IMR-90 (cell line): Measurements from ENCODE around the gene FLT4. TPM values are rescaled to one million over a fixed set of nuclear protein-coding genes. Genes with fewer than 3 reads are reported as not detected.
"Not testable (repeated sequence)": the region's sequence is repeated elsewhere in the genome, so short reads cannot be mapped to it uniquely, and the experiment has no call there.

Experiments
- ATAC-seq: fragments of 200-7000 bp; cut with Tn5 transposase; 2 replicates; pipeline ENCODE4 v1.9.1; 2020; ENCODE audit warnings: low read depth, mild to moderate bottlenecking, moderate library complexity
- BruUV-seq: library from RNA; stranded (reverse); fragments of 400-500 nt; replicated peaks from 2 replicates; lab custom pipeline; 2021; lab: Mats Ljungman, UMichigan
- CTCF ChIA-PET: fragments of 300-600 bp; formaldehyde crosslinking; extraction: SDS; loops from one replicate; lab custom pipeline; 2021; ENCODE audit warnings: antibody characterized with exemption; lab: Yijun Ruan, JAX
- POLR2A ChIA-PET: fragments of 300-600 bp; sonication (Branson Sonifier 250); formaldehyde crosslinking; loops from one replicate; lab custom pipeline; 2022; ENCODE audit warnings: antibody characterized with exemption; ENCODE audit not compliant: unreplicated experiment; lab: Charles Lee
- DNase-seq: peaks from one replicate; pipeline ENCODE4 v3.0.0; 2013
- H2AFZ ChIP-seq: replicated peaks from 2 replicates; pipeline ENCODE3; 2013; ENCODE audit warnings: low read length, mild to moderate bottlenecking; ENCODE audit not compliant: poor library complexity
- H2AK5ac ChIP-seq: 2 replicates; pipeline ENCODE4 v1.6.1; 2013; ENCODE audit warnings: low read depth, low read length, inconsistent platforms
- H2AK9ac ChIP-seq: replicated peaks from 2 replicates; pipeline ENCODE3; 2013; ENCODE audit warnings: mild to moderate bottlenecking, low read depth, low read length, moderate library complexity; ENCODE audit not compliant: poor library complexity
- H2BK120ac ChIP-seq: 2 replicates; pipeline ENCODE4 v1.6.1; 2013; ENCODE audit warnings: low read depth, low read length, inconsistent platforms
- H2BK15ac ChIP-seq: 3 replicates; pipeline ENCODE4 v1.6.1; 2013; ENCODE audit warnings: low read depth, low read length, inconsistent platforms
- H2BK20ac ChIP-seq: 2 replicates; pipeline ENCODE4 v1.6.1; 2013; ENCODE audit warnings: low read depth, mild to moderate bottlenecking, inconsistent platforms, low read length, moderate library complexity
- H2BK5ac ChIP-seq: 2 replicates; pipeline ENCODE4 v1.6.1; 2013; ENCODE audit warnings: mild to moderate bottlenecking, low read depth, low read length, inconsistent platforms; ENCODE audit not compliant: poor library complexity, severe bottlenecking
- H3K14ac ChIP-seq: replicated peaks from 2 replicates; pipeline ENCODE4 v1.6.1; 2013; ENCODE audit warnings: low read depth, low read length, inconsistent platforms
- H3K18ac ChIP-seq: 2 replicates; pipeline ENCODE4 v1.6.1; 2013; ENCODE audit warnings: low read depth, low read length, control low read depth
- H3K23ac ChIP-seq: 2 replicates; pipeline ENCODE4 v1.6.1; 2013; ENCODE audit warnings: low read depth, low read length, inconsistent platforms
- H3K27ac ChIP-seq: 2 replicates; pipeline ENCODE4 v1.5.1; 2013; ENCODE audit warnings: mild to moderate bottlenecking, control low read depth, low read length; ENCODE audit not compliant: insufficient read depth
- H3K27me3 ChIP-seq: 2 replicates; pipeline ENCODE4 v1.6.1; 2013; ENCODE audit warnings: low read length; ENCODE audit not compliant: control insufficient read depth, insufficient read depth
- H3K36me3 ChIP-seq: 2 replicates; pipeline ENCODE4 v1.6.1; 2013; ENCODE audit warnings: low read length, mixed read lengths; ENCODE audit not compliant: control insufficient read depth, insufficient read depth
- H3K4ac ChIP-seq: 2 replicates; pipeline ENCODE4 v1.6.1; 2013; ENCODE audit warnings: low read depth, low read length, inconsistent platforms
- H3K4me1 ChIP-seq: 2 replicates; pipeline ENCODE4 v1.6.1; 2013; ENCODE audit warnings: low read length, mixed read lengths; ENCODE audit not compliant: control insufficient read depth, insufficient read depth
- H3K4me2 ChIP-seq: 2 replicates; pipeline ENCODE4 v1.6.1; 2013; ENCODE audit warnings: low read depth, mild to moderate bottlenecking, control low read depth, low read length, moderate library complexity
- H3K4me3 ChIP-seq: 2 replicates; pipeline ENCODE4 v1.5.1; 2013; ENCODE audit warnings: low read depth, mild to moderate bottlenecking, control low read depth, low read length, moderate library complexity; ENCODE audit not compliant: insufficient read depth
- H3K56ac ChIP-seq: 2 replicates; pipeline ENCODE4 v1.6.1; 2013; ENCODE audit warnings: low read length, inconsistent platforms; ENCODE audit not compliant: insufficient read depth; ENCODE audit errors: extremely low read depth
- H3K79me1 ChIP-seq, 2 experiments: 2 replicates each; pipeline ENCODE4 v1.6.1; 2013; ENCODE audit warnings: low read length in 2 of 2, inconsistent platforms in 1 of 2, low read depth in 1 of 2
- H3K9ac ChIP-seq: 2 replicates; pipeline ENCODE4 v1.6.1; 2013; ENCODE audit warnings: low read depth, low read length, control low read depth
- H3K9me1 ChIP-seq: 2 replicates; pipeline ENCODE4 v1.6.1; 2013; ENCODE audit warnings: low read length, inconsistent platforms; ENCODE audit not compliant: insufficient read depth
- H3K9me3 ChIP-seq: 2 replicates; pipeline ENCODE4 v1.6.1; 2013; ENCODE audit warnings: low read length; ENCODE audit not compliant: control insufficient read depth, insufficient read depth
- H4K20me1 ChIP-seq: 2 replicates; pipeline ENCODE4 v1.6.1; 2013; ENCODE audit warnings: low read length, inconsistent platforms; ENCODE audit not compliant: insufficient read depth
- H4K5ac ChIP-seq: 2 replicates; pipeline ENCODE4 v1.6.1; 2013; ENCODE audit warnings: mild to moderate bottlenecking, low read depth, low read length, control low read depth
- H4K8ac ChIP-seq, 2 experiments: 2 replicates each; pipeline ENCODE4 v1.6.1; 2013; ENCODE audit warnings: low read depth in 2 of 2, low read length in 2 of 2, control low read depth in 1 of 2, inconsistent platforms in 1 of 2
- H4K91ac ChIP-seq: 2 replicates; pipeline ENCODE4 v1.6.1; 2013; ENCODE audit warnings: low read depth, low read length, inconsistent platforms; ENCODE audit not compliant: insufficient read depth
- BHLHE40 ChIP-seq: fragments of 150-350 bp; IDR thresholded peaks from 2 replicates; pipeline ENCODE4 v1.6.1; 2016; ENCODE audit warnings: mild to moderate bottlenecking, low read depth, low read length
- NFE2L2 ChIP-seq: fragments of 150-350 bp; IDR thresholded peaks from 2 replicates; pipeline ENCODE4 v1.6.1; 2016; ENCODE audit warnings: low read depth, mild to moderate bottlenecking, low read length
- RAD21 ChIP-seq: IDR thresholded peaks from 2 replicates; pipeline ENCODE4 v1.6.1; 2012; ENCODE audit warnings: low read length, improper control_type of control experiment
- RFX5 ChIP-seq: IDR thresholded peaks from 2 replicates; pipeline ENCODE4 v1.8.0; 2012; ENCODE audit warnings: low read depth, mild to moderate bottlenecking, low read length, moderate library complexity
- WGBS, 2 experiments: methylation state at CpG; one replicate each; pipeline versions ENCODE4 v1.1.5 to v1.1.7; 2013; ENCODE audit warnings: missing lambda C conversion rate in 2 of 2; ENCODE audit not compliant: insufficient read length in 1 of 2; ENCODE audit errors: extremely low coverage in 2 of 2; 5-methylcytosine and 5-hydroxymethylcytosine counted together
- dilution Hi-C: fragments of 300-500 bp; cut with HindIII; formaldehyde crosslinking; loops from one replicate; pipeline ENCODE4 v1.14.3; 2018; ENCODE audit warnings: low sequenced_read_pairs; ENCODE audit not compliant: unreplicated experiment
- in situ Hi-C: fragments of 300-500 bp; cut with MboI; formaldehyde crosslinking; loops from 3 replicates; pipeline ENCODE4 v1.14.3; 2019; ENCODE audit warnings: low sequenced_read_pairs, inconsistent platforms, mixed read lengths
- intact Hi-C: fragments of 100-400 bp; cut with micrococcal nuclease; formaldehyde crosslinking; loops from 2 replicates; pipeline ENCODE4 v1.10.0; 2022
- polyA plus RNA-seq, 3 experiments: library from polyadenylated mRNA; depleted of rRNA; stranded (reverse); fragments of >200 nt; gene quantifications; 2 replicates each; pipeline ENCODE4 v1.2.3, GENCODE V29; 2012; ENCODE audit warnings: low replicate concordance in 1 of 3
- total RNA-seq: library from RNA; depleted of rRNA; stranded (reverse); fragments of >200 nt; gene quantifications from 2 replicates; pipeline ENCODE4 v1.2.3, GENCODE V29; 2012

FLT4 gene
- total and polyA plus RNA-seq, 2 of the 4 experiments (the other 2 are of a cell fraction): under 0.01 to 0.07 TPM

GRCh38 chr5:180688330-180689070 lies 39.1 kb upstream of the FLT4 start:
- Histone ChIP-seq H2AK5ac (no peak overlapping the region), H3K27ac (no peak overlapping the region), H3K9me1 (no peaks in the 10 kb centered on the region), H2BK15ac (no peak overlapping the region), H2BK20ac (no peak overlapping the region), H2BK120ac (no peak overlapping the region), H3K4me3 (no peak overlapping the region), H3K14ac (no peak overlapping the region), H3K27me3 (peaks cover 6% of the 10 kb centered on the region), H3K4me1 (no peaks in the 10 kb centered on the region), H3K56ac (no peak overlapping the region), H3K4me2 (no peak overlapping the region), H2BK5ac (no peak overlapping the region), H2AFZ (no peak overlapping the region), H3K23ac (no peak overlapping the region), H3K36me3 (no peaks in the 10 kb centered on the region), H4K8ac (no peak overlapping the region), H4K20me1 (no peaks in the 10 kb centered on the region), H3K4ac (no peak overlapping the region), H3K79me1 (no peaks in the 10 kb centered on the region), H3K9ac (no peak overlapping the region), H4K91ac (no peak overlapping the region), H3K9me3 (no peaks in the 10 kb centered on the region), H3K18ac (no peak overlapping the region), H4K5ac (no peak overlapping the region), H2AK9ac (no peak overlapping the region)
- CTCF ChIA-PET: no interaction called here
- no TSS peak for BruUV-seq
- dilution Hi-C loops (no loop called here), in situ Hi-C loops (no loop called here), intact Hi-C loops (no loop called here)
- TF ChIP-seq NFE2L2 (no peak), BHLHE40 (no peak), RFX5 (no peak), RAD21 (no peak)
- POLR2A ChIA-PET: no interaction called here
- no CpG with 5 or more reads among the region's 8 CpGs for WGBS, 2 experiments
- ATAC-seq (no peak), DNase-seq (no peak)

GRCh38 chr5:180686799-180687198 lies 37.4 kb upstream of the FLT4 start:
- H3K27me3 ChIP-seq, H3K36me3 ChIP-seq, in situ Hi-C loops, H3K9ac ChIP-seq, DNase-seq, H2AFZ ChIP-seq, H2BK5ac ChIP-seq, intact Hi-C loops, H2BK120ac ChIP-seq, H3K4ac ChIP-seq, H2BK20ac ChIP-seq, H3K9me3 ChIP-seq, H2AK5ac ChIP-seq, H4K91ac ChIP-seq, H3K79me1 ChIP-seq, H2BK15ac ChIP-seq, H2AK9ac ChIP-seq, H4K20me1 ChIP-seq, H4K5ac ChIP-seq, CTCF ChIA-PET, H3K27ac ChIP-seq, H3K9me1 ChIP-seq, H3K4me3 ChIP-seq, ATAC-seq, H4K8ac ChIP-seq, H3K23ac ChIP-seq, H3K4me1 ChIP-seq, H3K56ac ChIP-seq, dilution Hi-C loops, H3K18ac ChIP-seq, POLR2A ChIA-PET, H3K14ac ChIP-seq, H3K4me2 ChIP-seq, BruUV-seq: not testable (repeated sequence)
- WGBS, 2 experiments: 67% methylated on average over 4 of the region's 12 CpGs; no CpG with 5 or more reads in 1 of the 2 experiments
